ENCODE results near the gene CNKSR3.

The CNKSR3 gene

GRCh38 chr6:154343473-154344308, 166.8 kb downstream of the CNKSR3 start:
- TF ChIP-seq EP300 (IDR thresholded peaks at IDR 0.05; ENCODE audit: borderline replicate concordance), result no peak; the same call in 1 of the 2 replicates
- TF ChIP-seq YY1 (IDR thresholded peaks at IDR 0.05; ENCODE audit: low read depth), result peak; percentile 87
- TF ChIP-seq NFIC (IDR thresholded peaks at IDR 0.05), result no peak
- TF ChIP-seq TCF12 (IDR thresholded peaks at IDR 0.05; ENCODE audit: low read depth), result no peak
- TF ChIP-seq TEAD4 (IDR thresholded peaks at IDR 0.05), result no peak
- no peak for TF ChIP-seq ZBTB7A (IDR thresholded peaks at IDR 0.05; ENCODE audit: low read depth)
- no peak for TF ChIP-seq EGR1 (IDR thresholded peaks at IDR 0.05)
- TF ChIP-seq USF1 (IDR thresholded peaks at IDR 0.05), result peak; percentile 60
- TF ChIP-seq CEBPB (IDR thresholded peaks at IDR 0.05), result no peak
- no peak for TF ChIP-seq CREB1 (IDR thresholded peaks at IDR 0.05; ENCODE audit: low read depth)
- peak; percentile 96 for TF ChIP-seq MAX (IDR thresholded peaks at IDR 0.05)
- no peak for TF ChIP-seq FOXM1 (IDR thresholded peaks at IDR 0.05; ENCODE audit: borderline replicate concordance, low read depth)
- TF ChIP-seq TAF1 (IDR thresholded peaks at IDR 0.05; ENCODE audit: low read depth), result no peak
- TF ChIP-seq RAD21 (IDR thresholded peaks at IDR 0.05; ENCODE audit: low read depth), result peak; percentile 71
- TF ChIP-seq, protein P1, sequence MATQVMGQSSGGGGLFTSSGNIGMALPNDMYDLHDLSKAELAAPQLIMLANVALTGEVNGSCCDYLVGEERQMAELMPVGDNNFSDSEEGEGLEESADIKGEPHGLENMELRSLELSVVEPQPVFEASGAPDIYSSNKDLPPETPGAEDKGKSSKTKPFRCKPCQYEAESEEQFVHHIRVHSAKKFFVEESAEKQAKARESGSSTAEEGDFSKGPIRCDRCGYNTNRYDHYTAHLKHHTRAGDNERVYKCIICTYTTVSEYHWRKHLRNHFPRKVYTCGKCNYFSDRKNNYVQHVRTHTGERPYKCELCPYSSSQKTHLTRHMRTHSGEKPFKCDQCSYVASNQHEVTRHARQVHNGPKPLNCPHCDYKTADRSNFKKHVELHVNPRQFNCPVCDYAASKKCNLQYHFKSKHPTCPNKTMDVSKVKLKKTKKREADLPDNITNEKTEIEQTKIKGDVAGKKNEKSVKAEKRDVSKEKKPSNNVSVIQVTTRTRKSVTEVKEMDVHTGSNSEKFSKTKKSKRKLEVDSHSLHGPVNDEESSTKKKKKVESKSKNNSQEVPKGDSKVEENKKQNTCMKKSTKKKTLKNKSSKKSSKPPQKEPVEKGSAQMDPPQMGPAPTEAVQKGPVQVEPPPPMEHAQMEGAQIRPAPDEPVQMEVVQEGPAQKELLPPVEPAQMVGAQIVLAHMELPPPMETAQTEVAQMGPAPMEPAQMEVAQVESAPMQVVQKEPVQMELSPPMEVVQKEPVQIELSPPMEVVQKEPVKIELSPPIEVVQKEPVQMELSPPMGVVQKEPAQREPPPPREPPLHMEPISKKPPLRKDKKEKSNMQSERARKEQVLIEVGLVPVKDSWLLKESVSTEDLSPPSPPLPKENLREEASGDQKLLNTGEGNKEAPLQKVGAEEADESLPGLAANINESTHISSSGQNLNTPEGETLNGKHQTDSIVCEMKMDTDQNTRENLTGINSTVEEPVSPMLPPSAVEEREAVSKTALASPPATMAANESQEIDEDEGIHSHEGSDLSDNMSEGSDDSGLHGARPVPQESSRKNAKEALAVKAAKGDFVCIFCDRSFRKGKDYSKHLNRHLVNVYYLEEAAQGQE (IDR thresholded peaks at IDR 0.05; ENCODE audit: low read depth), result no peak

GRCh38 chr6:154341871-154342270, 168.6 kb downstream of the CNKSR3 start:
- TF ChIP-seq RAD21 (IDR thresholded peaks at IDR 0.05; ENCODE audit: low read depth) (no peak), TCF12 (IDR thresholded peaks at IDR 0.05; ENCODE audit: low read depth) (no peak), CREB1 (IDR thresholded peaks at IDR 0.05; ENCODE audit: low read depth) (no peak), TEAD4 (IDR thresholded peaks at IDR 0.05) (no peak), EGR1 (IDR thresholded peaks at IDR 0.05) (no peak), MAX (IDR thresholded peaks at IDR 0.05) (no peak), TAF1 (IDR thresholded peaks at IDR 0.05; ENCODE audit: low read depth) (no peak), CEBPB (IDR thresholded peaks at IDR 0.05) (no peak), YY1 (IDR thresholded peaks at IDR 0.05; ENCODE audit: low read depth) (no peak), FOXM1 (IDR thresholded peaks at IDR 0.05; ENCODE audit: borderline replicate concordance, low read depth) (no peak), EP300 (IDR thresholded peaks at IDR 0.05; ENCODE audit: borderline replicate concordance) (no peak), ZBTB7A (IDR thresholded peaks at IDR 0.05; ENCODE audit: low read depth) (no peak), USF1 (IDR thresholded peaks at IDR 0.05) (no peak), NFIC (IDR thresholded peaks at IDR 0.05) (no peak)
- TF ChIP-seq, protein P1 (IDR thresholded peaks at IDR 0.05; ENCODE audit: low read depth), result no peak

- TF ChIP-seq RAD21 (IDR thresholded peaks at IDR 0.05; ENCODE audit: low read depth), result no peak
- TF ChIP-seq MAX (IDR thresholded peaks at IDR 0.05), result no peak
- no peak for TF ChIP-seq FOXM1 (IDR thresholded peaks at IDR 0.05; ENCODE audit: borderline replicate concordance, low read depth)
- no peak for TF ChIP-seq TEAD4 (IDR thresholded peaks at IDR 0.05)
- TF ChIP-seq, protein P1 (IDR thresholded peaks at IDR 0.05; ENCODE audit: low read depth), result no peak
- no peak for TF ChIP-seq TAF1 (IDR thresholded peaks at IDR 0.05; ENCODE audit: low read depth)
- no peak for TF ChIP-seq CREB1 (IDR thresholded peaks at IDR 0.05; ENCODE audit: low read depth)
- TF ChIP-seq ZBTB7A (IDR thresholded peaks at IDR 0.05; ENCODE audit: low read depth), result no peak
- no peak for TF ChIP-seq NFIC (IDR thresholded peaks at IDR 0.05)
- no peak for TF ChIP-seq EGR1 (IDR thresholded peaks at IDR 0.05)
- TF ChIP-seq YY1 (IDR thresholded peaks at IDR 0.05; ENCODE audit: low read depth), result no peak
- no peak for TF ChIP-seq EP300 (IDR thresholded peaks at IDR 0.05; ENCODE audit: borderline replicate concordance)
Measured at GRCh38 chr6:154341336-154341735, 169.1 kb downstream of the CNKSR3 start.
